Liver (tissue), 9 donors: Measurements from ENCODE around the gene PGM5. TPM values are rescaled to one million over a fixed set of nuclear protein-coding genes. Genes with fewer than 3 reads are reported as not detected.

ENCODE experiments used
- DNase-seq: peaks from one replicate; pipeline ENCODE4 v3.0.0-alpha.2; 2017; ENCODE audit warnings: low spot score
- H3K27ac ChIP-seq, 2 donors: one replicate each; pipeline ENCODE4 v1.7.0; 2013; ENCODE audit warnings: inconsistent platforms in 2 of 2, low read length in 2 of 2, control low read depth in 1 of 2, low read depth in 1 of 2, mild to moderate bottlenecking in 1 of 2
- H3K27me3 ChIP-seq, 4 donors: one replicate each; pipeline versions ENCODE4 v1.6.1 to v1.7.0; 2013; ENCODE audit warnings: low read length in 3 of 4, inconsistent platforms in 1 of 4, mild to moderate bottlenecking in 1 of 4, moderate library complexity in 1 of 4; ENCODE audit not compliant: control insufficient read depth in 4 of 4, insufficient read depth in 4 of 4
- H3K36me3 ChIP-seq, 4 donors: one replicate each; pipeline versions ENCODE4 v1.6.1 to v1.7.0; 2013; ENCODE audit warnings: low read length in 3 of 4, mild to moderate bottlenecking in 3 of 4, low read depth in 1 of 4, moderate library complexity in 1 of 4; ENCODE audit not compliant: control insufficient read depth in 4 of 4, insufficient read depth in 3 of 4
- H3K4me1 ChIP-seq, 4 donors: one replicate each; pipeline versions ENCODE4 v1.6.1 to v1.7.0; 2013; ENCODE audit warnings: low read length in 3 of 4, mild to moderate bottlenecking in 3 of 4, moderate library complexity in 1 of 4; ENCODE audit not compliant: control insufficient read depth in 4 of 4, insufficient read depth in 4 of 4
- H3K4me3 ChIP-seq, 3 donors: one replicate each; pipeline versions ENCODE4 v1.6.1 to v1.7.0; 2013; ENCODE audit warnings: low read length in 3 of 3, control low read depth in 1 of 3, low read depth in 1 of 3, mild to moderate bottlenecking in 1 of 3
- H3K9ac ChIP-seq, 2 donors: one replicate each; pipeline ENCODE4 v1.7.0; 2013; ENCODE audit warnings: low read length in 2 of 2, mild to moderate bottlenecking in 2 of 2, moderate library complexity in 2 of 2, control low read depth in 1 of 2, low read depth in 1 of 2
- H3K9me3 ChIP-seq, 4 donors: one replicate each; pipeline versions ENCODE4 v1.6.1 to v1.7.0; 2013; ENCODE audit warnings: low read length in 3 of 4; ENCODE audit not compliant: control insufficient read depth in 4 of 4
- ATF3 ChIP-seq: IDR thresholded peaks from 2 replicates; pipeline ENCODE4 v1.6.1; 2016; ENCODE audit warnings: antibody characterized with exemption
- EGR1 ChIP-seq, 2 donors: IDR thresholded peaks; 2 replicates each; pipeline ENCODE4 v1.6.1; 2016 to 2018; ENCODE audit warnings: antibody characterized with exemption in 2 of 2, low read depth in 2 of 2
- FOXA1 ChIP-seq: IDR thresholded peaks from 2 replicates; pipeline ENCODE4 v1.6.1; 2016; ENCODE audit warnings: antibody characterized with exemption
- FOXA2 ChIP-seq: IDR thresholded peaks from 2 replicates; pipeline ENCODE4 v1.6.1; 2016; ENCODE audit warnings: antibody characterized with exemption
- GABPA ChIP-seq, 2 donors: IDR thresholded peaks in 1 of 2; conservative IDR thresholded peaks in 1 of 2; 2 replicates each; pipeline ENCODE4 v1.6.1; 2016; ENCODE audit warnings: antibody characterized with exemption in 2 of 2, mild to moderate bottlenecking in 1 of 2, moderate library complexity in 1 of 2
- HNF4A ChIP-seq, 2 donors: conservative IDR thresholded peaks; 2 replicates each; pipeline ENCODE4 v1.6.1; 2016; ENCODE audit warnings: antibody characterized with exemption in 2 of 2, mild to moderate bottlenecking in 2 of 2
- HNF4G ChIP-seq: IDR thresholded peaks from 2 replicates; pipeline ENCODE4 v1.6.1; 2016; ENCODE audit warnings: antibody characterized with exemption
- JUND ChIP-seq, 2 donors: IDR thresholded peaks; 2 replicates each; pipeline ENCODE4 v1.6.1; 2016; ENCODE audit warnings: antibody characterized with exemption in 2 of 2
- MAX ChIP-seq: IDR thresholded peaks from 2 replicates; pipeline ENCODE4 v1.6.1; 2016; ENCODE audit warnings: antibody characterized with exemption
- NR2F2 ChIP-seq: IDR thresholded peaks from 2 replicates; pipeline ENCODE4 v1.6.1; 2016; ENCODE audit warnings: antibody characterized with exemption
- RAD21 ChIP-seq, 2 donors: IDR thresholded peaks; 2 replicates each; pipeline ENCODE4 v1.6.1; 2016; ENCODE audit warnings: antibody characterized with exemption in 2 of 2, mild to moderate bottlenecking in 2 of 2
- RXRA ChIP-seq, 2 donors: IDR thresholded peaks; 2 replicates each; pipeline ENCODE4 v1.6.1; 2017 to 2018; ENCODE audit warnings: antibody characterized with exemption in 2 of 2, mild to moderate bottlenecking in 1 of 2
- SP1 ChIP-seq: IDR thresholded peaks from 2 replicates; pipeline ENCODE4 v1.6.1; 2018; ENCODE audit warnings: antibody characterized with exemption, mild to moderate bottlenecking
- TAF1 ChIP-seq: conservative IDR thresholded peaks from 2 replicates; pipeline ENCODE4 v1.6.1; 2016; ENCODE audit warnings: antibody characterized with exemption, mild to moderate bottlenecking
- YY1 ChIP-seq: IDR thresholded peaks from 2 replicates; pipeline ENCODE4 v1.6.1; 2016; ENCODE audit warnings: antibody characterized with exemption, mild to moderate bottlenecking
- WGBS: extraction: QIAGEN DNeasy Blood & Tissue Kit; methylation state at CpG from one replicate; pipeline ENCODE4 v1.1.7; 2013; 5-methylcytosine and 5-hydroxymethylcytosine counted together
- polyA plus RNA-seq, 2 donors: library from polyadenylated mRNA; stranded (reverse) in 1 of 2; unstranded in 1 of 2; fragments of 200-250 nt in 1 of 2; fragments of >200 nt in 1 of 2; fragmentation: Nextera tagmentation in 1 of 2; extraction: Ambion mirVana in 1 of 2; gene quantifications; one replicate each; pipeline versions ENCODE4 v1.2.1 to v1.2.3, GENCODE V29; 2013 to 2015
- total RNA-seq, 2 donors: library from RNA; depleted of rRNA; stranded (reverse); fragments of >200 nt; gene quantifications; one replicate each; pipeline ENCODE4 v1.2.3, GENCODE V29; 2014
- TF ChIP-seq, protein P1 (sequence below): fragments of 150-350 bp; IDR thresholded peaks from 2 replicates; pipeline ENCODE4 v1.5.1; 2017; ENCODE audit warnings: improper control_type of control experiment, low read depth, low read length; ENCODE audit not compliant: missing input control
- TF ChIP-seq, protein P2 (sequence below): IDR thresholded peaks from 2 replicates; pipeline ENCODE4 v1.6.1; 2016; ENCODE audit warnings: antibody characterized with exemption, mild to moderate bottlenecking
- TF ChIP-seq, protein P3 (sequence below): IDR thresholded peaks from 2 replicates; pipeline ENCODE4 v1.6.1; 2016; ENCODE audit warnings: antibody characterized with exemption
- donor health status: healthy.
- donor health status: healthy.
- donor health status: healthy.
- donor health status: healthy.
- donor health status: healthy.

The PGM5 gene
- total and polyA plus RNA-seq, 4 donors = 0.63 to 8.5 (median 2.2) TPM

GRCh38 chr9:68437785-68438184, 81.4 kb downstream of the PGM5 start (continued):
- TF ChIP-seq, protein P1, sequence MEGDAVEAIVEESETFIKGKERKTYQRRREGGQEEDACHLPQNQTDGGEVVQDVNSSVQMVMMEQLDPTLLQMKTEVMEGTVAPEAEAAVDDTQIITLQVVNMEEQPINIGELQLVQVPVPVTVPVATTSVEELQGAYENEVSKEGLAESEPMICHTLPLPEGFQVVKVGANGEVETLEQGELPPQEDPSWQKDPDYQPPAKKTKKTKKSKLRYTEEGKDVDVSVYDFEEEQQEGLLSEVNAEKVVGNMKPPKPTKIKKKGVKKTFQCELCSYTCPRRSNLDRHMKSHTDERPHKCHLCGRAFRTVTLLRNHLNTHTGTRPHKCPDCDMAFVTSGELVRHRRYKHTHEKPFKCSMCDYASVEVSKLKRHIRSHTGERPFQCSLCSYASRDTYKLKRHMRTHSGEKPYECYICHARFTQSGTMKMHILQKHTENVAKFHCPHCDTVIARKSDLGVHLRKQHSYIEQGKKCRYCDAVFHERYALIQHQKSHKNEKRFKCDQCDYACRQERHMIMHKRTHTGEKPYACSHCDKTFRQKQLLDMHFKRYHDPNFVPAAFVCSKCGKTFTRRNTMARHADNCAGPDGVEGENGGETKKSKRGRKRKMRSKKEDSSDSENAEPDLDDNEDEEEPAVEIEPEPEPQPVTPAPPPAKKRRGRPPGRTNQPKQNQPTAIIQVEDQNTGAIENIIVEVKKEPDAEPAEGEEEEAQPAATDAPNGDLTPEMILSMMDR = no peak
- TF ChIP-seq HNF4A (conservative IDR thresholded peaks at IDR 0.05) (no peak), SP1 (no peak)

- Histone ChIP-seq H3K9me3 (peaks cover 0 to 11% (median 2%) of the 10 kb centered on the region in 4 donors), H3K9ac (no peak overlapping the region), H3K36me3 (no peaks in the 10 kb centered on the region), H3K4me1 (no peaks in the 10 kb centered on the region), H3K27me3 (no peaks in the 10 kb centered on the region), H3K27ac (no peak overlapping the region), H3K4me3 (no peak overlapping the region)
- TF ChIP-seq YY1 (no peak), NR2F2 (no peak), ATF3 (no peak), JUND (IDR thresholded peaks at IDR 0.05) (no peak), EGR1 (IDR thresholded peaks at IDR 0.05; ENCODE audit: low read depth in 2 of 2) (no peak), HNF4G (no peak), RAD21 (IDR thresholded peaks at IDR 0.05) (no peak), MAX (no peak), FOXA1 (no peak), SP1 (no peak), TAF1 (no peak), RXRA (IDR thresholded peaks at IDR 0.05) (no peak), HNF4A (conservative IDR thresholded peaks at IDR 0.05) (no peak), GABPA (IDR thresholded peaks at IDR 0.05 in 1 of 2, conservative IDR thresholded peaks at IDR 0.05 in 1 of 2) (no peak), FOXA2 (no peak)
- TF ChIP-seq, protein P2, sequence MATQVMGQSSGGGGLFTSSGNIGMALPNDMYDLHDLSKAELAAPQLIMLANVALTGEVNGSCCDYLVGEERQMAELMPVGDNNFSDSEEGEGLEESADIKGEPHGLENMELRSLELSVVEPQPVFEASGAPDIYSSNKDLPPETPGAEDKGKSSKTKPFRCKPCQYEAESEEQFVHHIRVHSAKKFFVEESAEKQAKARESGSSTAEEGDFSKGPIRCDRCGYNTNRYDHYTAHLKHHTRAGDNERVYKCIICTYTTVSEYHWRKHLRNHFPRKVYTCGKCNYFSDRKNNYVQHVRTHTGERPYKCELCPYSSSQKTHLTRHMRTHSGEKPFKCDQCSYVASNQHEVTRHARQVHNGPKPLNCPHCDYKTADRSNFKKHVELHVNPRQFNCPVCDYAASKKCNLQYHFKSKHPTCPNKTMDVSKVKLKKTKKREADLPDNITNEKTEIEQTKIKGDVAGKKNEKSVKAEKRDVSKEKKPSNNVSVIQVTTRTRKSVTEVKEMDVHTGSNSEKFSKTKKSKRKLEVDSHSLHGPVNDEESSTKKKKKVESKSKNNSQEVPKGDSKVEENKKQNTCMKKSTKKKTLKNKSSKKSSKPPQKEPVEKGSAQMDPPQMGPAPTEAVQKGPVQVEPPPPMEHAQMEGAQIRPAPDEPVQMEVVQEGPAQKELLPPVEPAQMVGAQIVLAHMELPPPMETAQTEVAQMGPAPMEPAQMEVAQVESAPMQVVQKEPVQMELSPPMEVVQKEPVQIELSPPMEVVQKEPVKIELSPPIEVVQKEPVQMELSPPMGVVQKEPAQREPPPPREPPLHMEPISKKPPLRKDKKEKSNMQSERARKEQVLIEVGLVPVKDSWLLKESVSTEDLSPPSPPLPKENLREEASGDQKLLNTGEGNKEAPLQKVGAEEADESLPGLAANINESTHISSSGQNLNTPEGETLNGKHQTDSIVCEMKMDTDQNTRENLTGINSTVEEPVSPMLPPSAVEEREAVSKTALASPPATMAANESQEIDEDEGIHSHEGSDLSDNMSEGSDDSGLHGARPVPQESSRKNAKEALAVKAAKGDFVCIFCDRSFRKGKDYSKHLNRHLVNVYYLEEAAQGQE = no peak
- TF ChIP-seq, protein P1 = no peak
- TF ChIP-seq, protein P3, sequence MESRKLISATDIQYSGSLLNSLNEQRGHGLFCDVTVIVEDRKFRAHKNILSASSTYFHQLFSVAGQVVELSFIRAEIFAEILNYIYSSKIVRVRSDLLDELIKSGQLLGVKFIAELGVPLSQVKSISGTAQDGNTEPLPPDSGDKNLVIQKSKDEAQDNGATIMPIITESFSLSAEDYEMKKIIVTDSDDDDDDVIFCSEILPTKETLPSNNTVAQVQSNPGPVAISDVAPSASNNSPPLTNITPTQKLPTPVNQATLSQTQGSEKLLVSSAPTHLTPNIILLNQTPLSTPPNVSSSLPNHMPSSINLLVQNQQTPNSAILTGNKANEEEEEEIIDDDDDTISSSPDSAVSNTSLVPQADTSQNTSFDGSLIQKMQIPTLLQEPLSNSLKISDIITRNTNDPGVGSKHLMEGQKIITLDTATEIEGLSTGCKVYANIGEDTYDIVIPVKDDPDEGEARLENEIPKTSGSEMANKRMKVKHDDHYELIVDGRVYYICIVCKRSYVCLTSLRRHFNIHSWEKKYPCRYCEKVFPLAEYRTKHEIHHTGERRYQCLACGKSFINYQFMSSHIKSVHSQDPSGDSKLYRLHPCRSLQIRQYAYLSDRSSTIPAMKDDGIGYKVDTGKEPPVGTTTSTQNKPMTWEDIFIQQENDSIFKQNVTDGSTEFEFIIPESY = no peak
- WGBS = 35% methylated on average over 2 of the region's 2 CpGs
- DNase-seq = no peak
Measured at GRCh38 chr9:68443624-68444023, 87.2 kb downstream of the PGM5 start.
